AG10803 (cell line): ENCODE results near the gene SC5D.

Experiments
- DNase-seq: peaks from one replicate; pipeline ENCODE4 v3.0.0; 2010; ENCODE audit warnings: low read depth
- H3K4me3 ChIP-seq: 2 replicates; pipeline ENCODE4 v1.5.1; 2011; ENCODE audit warnings: mild to moderate bottlenecking, low read length, control low read depth
- TF ChIP-seq, protein P1 (sequence below): conservative IDR thresholded peaks from 2 replicates; pipeline ENCODE4 v1.5.1; 2011; ENCODE audit warnings: mild to moderate bottlenecking, low read length, control low read depth, inconsistent platforms

Gene SC5D

GRCh38 chr11:121291896-121292494 lies 576 bp upstream of the SC5D start:
- H3K4me3 ChIP-seq, result peak overlapping the region; percentile 83
- no peak for DNase-seq
- TF ChIP-seq, protein P1, sequence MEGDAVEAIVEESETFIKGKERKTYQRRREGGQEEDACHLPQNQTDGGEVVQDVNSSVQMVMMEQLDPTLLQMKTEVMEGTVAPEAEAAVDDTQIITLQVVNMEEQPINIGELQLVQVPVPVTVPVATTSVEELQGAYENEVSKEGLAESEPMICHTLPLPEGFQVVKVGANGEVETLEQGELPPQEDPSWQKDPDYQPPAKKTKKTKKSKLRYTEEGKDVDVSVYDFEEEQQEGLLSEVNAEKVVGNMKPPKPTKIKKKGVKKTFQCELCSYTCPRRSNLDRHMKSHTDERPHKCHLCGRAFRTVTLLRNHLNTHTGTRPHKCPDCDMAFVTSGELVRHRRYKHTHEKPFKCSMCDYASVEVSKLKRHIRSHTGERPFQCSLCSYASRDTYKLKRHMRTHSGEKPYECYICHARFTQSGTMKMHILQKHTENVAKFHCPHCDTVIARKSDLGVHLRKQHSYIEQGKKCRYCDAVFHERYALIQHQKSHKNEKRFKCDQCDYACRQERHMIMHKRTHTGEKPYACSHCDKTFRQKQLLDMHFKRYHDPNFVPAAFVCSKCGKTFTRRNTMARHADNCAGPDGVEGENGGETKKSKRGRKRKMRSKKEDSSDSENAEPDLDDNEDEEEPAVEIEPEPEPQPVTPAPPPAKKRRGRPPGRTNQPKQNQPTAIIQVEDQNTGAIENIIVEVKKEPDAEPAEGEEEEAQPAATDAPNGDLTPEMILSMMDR, result no peak

DNA sequence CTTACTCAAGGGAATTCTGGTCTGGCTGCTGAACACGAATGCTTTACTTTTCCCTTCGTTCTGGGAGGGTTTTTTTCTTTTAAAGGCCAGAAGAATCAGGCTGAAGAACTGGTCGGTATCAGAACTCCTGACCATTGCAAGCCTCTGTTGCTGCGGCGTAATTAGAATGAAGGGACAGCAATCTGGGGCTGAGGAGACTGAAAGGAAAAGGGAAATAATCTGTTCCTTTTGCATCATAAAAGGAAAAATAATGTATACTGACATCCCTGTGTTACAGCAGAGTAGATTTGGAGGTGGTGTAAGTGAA lies 670 bp downstream of the SC5D start:
- DNase-seq, result no peak
- peak overlapping the region; percentile 83 for H3K4me3 ChIP-seq
- TF ChIP-seq, protein P1, result no peak

GRCh38 chr11:121295246-121296029 lies 2.9 kb downstream of the SC5D start:
- H3K4me3 ChIP-seq, result no peak overlapping the region
- no peak for DNase-seq
- TF ChIP-seq, protein P1, result no peak

DNA sequence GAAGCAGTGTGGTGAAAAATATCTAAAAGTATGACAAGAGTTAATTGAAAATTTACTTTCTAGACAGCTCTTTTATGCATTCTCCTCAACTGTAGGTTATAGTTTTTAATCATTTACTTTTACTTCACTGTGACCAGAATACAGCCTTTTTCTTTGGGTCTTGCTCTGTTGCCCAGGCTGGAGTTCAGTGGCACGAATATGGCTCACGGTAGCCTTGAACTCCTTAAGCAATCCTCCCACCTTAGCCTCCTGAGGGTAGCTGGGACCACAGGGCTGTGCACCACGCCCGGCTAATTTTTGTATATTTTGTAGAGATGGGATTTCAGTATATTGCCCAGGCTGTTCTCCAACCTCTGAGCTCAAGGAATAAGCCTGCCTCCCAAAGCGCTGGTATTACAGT lies 5.3 kb downstream of the SC5D start:
- H3K4me3 ChIP-seq, result no peak overlapping the region
- DNase-seq, result no peak
- TF ChIP-seq, protein P1, result no peak

GRCh38 chr11:121298774-121299173 lies 6.2 kb downstream of the SC5D start:
- TF ChIP-seq, protein P1, result no peak
- H3K4me3 ChIP-seq, result no peak overlapping the region
- DNase-seq, result no peak

GRCh38 chr11:121299417-121299816 lies 6.8 kb downstream of the SC5D start:
- TF ChIP-seq, protein P1, result no peak

More at GRCh38 chr11:121299417-121299816, 6.8 kb downstream of the SC5D start:
- H3K4me3 ChIP-seq, result no peak overlapping the region
- DNase-seq, result no peak
